CD4-positive, alpha-beta T cell treated with Interleukin-4 for 1 hour (primary cell): Measurements from ENCODE around the gene LGI2.

Source experiments
- DNase-seq, 2 donors: peaks; one replicate each; pipeline ENCODE4 v3.0.0-alpha.2; 2020 to 2022

Gene LGI2

DNA sequence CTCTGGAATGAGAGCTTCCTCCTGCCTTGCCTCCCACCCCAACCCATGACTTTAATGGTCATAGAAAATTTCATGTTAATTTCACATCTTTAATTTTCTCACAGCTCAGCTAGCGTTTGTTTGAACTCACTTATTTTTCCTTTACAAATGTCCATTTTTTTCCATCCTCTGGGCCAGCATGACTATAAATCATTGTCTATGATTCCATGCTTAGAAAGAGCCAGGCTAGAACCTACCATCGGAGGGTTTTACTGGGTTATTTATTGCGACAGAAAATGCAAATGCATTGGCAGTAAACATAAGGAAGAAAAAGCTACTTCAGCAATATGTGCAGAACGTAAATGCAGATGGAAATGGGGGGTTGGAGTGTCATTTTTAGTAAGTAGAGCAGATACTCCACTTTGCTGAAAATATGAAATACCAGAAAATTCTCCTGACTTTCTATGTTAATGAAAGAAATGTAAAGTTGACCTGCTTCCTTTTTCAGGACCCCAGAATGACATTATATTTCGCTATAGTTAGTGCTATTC lies 37.1 kb downstream of the LGI2 start:
- DNase-seq = no peak

DNA sequence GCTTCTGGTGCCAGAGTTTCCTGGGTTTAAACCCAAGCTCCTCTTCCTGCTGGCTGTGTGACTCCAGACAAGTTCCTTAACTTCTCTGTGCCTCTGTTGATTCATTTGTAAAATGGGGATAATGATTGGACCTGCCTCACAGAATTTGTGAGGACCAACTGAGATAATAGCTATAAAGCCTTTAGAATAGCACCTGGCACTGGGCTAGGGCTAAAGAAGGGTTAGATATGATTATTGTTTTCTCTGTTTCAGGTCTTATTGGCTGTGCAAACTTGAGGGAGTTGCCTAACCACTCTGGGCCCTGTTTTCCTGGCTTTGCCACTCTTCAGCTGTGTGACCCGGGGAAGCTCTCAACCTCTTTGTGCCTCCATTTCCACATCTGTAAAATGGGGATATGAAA lies 37.8 kb downstream of the LGI2 start:
- DNase-seq = no peak

DNA sequence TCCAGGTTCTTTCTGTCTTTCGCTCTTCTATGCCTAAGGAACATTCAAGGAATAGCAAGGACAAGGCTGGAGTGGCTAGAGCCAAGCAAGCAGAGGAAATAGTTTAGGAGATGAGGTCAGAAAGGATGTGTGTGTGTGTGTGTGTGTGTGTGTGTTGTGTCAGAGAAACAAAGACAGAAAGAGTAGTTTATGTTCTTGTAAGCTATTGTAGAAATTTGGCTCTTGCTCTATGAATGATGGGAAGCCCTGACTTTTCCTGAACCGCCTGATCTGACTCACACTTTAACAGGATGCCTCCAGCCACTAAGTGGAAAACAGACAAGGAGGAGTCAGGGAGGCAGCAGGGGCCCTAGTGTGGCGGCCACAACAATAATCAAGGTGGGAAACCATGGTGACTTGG lies 39.7 kb downstream of the LGI2 start:
- no peak for DNase-seq

DNA sequence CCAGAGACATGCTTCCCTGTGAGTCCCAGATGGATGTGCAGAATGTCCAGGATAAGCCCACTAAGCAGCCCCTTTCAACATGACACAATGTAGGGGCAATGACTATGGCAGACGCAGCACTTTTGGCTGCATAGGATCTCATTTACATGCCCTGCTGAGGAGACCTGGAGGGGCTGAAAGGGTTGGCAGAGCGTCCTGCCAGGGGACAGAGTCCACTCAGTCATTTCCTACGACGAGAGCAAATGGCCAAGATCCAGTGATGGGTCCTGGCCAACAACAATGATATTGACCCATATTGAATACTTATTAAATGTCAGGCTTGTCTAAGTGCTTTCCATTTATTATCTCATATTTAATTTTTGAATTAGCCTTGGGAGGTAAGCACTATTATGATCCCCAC lies 41.4 kb downstream of the LGI2 start:
- DNase-seq = no peak

DNA sequence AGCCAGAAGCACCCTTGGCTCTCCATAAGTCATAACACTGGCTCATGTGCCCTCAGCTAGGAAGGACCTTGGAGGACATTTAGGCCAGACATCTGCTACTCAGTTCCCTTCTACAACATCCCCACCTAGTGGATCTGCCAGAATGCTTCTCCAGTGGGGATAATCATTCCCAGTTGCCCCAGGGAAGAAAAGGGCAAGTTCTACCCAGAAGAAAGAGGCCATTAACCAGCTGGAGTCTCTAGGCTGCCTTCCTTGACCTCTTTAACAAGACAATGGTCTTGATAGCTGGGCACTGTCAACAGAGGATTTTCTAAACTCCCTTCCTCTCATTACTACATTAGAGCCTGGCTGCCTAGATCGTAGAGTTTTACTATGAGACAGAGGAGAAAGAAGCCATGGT lies 42.0 kb downstream of the LGI2 start:
- no peak for DNase-seq

DNA sequence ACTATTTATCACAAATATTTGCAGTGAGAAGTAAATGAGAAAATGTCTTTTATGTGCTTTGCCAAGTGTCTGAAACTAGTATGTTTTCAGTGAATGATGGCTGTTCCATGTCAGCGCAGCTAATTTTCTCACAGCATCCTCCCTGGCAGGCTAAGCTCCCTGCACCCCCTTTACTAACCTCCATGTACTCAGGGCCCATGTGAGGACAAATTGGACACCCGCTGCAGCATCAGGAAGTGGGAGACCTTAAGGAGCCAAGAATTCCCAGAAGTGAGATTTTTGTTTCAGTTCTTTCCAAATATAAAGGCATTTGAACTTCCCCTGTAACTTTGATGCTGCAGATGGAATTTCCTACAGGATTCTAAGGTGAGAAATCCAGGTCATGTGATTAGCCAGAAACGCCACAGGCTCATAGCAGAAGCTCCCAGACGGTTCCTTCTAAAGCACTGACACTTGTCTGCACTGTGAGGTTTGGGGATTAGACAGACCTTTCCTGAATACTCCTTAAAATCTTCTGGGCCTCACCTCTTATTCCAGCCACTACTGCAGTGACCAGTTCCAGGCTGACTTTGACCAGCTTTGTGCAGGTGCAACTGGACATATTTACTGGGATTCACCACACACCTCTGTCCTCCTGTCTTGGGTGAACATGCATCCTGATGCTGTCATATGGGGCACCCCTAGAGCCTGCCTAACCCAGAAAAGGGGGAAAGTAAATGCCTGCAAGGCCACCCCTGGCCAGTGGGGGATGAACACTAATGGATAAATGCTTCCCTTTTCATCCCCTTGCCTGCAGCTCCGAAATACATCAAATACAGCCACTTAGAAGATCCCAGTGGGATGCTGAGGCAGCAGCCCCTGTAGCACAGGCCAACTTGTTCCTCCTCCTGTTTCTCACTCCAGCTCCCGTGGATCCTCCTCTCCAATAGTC lies 45.9 kb downstream of the LGI2 start:
- DNase-seq = no peak

DNA sequence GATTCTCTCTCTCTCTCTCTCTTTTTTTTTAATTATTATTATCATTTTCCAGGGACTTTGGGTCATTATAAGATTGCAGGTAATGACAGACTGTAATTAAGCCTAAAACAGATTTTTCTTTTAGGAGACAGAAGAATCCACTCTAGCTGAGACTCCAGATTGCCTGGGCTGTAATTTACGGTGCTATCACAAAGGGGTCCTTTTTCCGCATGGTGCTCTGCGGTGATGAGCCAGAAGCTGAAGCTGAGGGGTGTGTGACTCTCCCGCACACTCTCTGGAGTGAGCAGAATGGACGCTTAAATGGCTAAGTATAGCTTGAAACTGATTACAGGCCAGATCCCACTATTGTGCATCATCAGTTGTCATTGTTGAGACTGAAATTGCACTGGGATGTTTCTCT lies 50.0 kb downstream of the LGI2 start:
- no peak for DNase-seq

DNA sequence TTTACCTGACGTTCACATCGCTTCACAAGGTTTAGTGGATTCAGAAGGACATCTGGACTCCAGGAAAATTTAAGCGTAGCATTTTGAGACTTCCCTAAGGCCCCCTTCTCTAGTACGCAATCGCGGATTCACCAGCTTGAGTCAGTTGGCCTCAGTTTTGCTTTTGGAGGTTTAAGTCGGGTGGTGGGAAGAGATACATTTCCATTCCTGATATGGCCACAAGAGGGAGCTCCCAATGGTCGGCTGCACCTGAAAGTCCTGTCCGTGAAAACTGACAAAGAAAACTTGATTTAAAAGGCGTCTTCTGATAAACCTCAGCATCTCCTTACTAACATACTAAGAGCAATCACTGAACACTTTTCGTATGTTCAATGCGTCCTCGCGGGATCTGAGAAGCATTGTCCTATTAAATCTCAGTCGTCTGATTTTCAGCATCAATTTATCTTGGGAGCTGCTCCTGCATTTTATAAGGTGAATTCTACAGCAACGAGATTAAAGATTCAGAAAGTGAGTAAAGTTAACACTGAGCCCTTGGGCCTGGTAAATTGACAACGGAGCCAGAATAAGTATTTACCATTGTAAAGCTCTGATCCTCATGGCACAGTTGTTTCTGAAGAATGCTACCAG lies 50.6 kb downstream of the LGI2 start:
- DNase-seq = peak; percentile 58

DNA sequence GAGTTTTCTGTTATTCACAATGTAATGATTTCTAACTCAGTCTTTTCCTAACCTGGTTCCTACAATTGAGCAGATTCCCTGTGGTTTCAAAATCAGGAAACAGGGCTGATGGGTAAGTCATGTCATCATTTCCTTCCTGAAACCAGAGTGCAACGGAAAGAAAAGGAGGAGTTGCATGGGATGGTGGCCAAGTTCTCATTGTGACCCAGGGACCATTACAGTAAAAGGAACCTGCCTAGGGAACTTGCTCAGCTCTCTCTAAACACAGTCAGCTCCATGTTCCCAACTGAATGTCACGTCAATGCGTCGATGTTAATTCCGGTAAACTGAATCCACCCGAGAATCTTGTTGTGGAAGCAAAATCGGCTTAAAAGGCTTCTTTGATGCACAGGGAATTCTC lies 51.2 kb downstream of the LGI2 start:
- DNase-seq = peak in 1 of 2 donors; percentile 38

DNA sequence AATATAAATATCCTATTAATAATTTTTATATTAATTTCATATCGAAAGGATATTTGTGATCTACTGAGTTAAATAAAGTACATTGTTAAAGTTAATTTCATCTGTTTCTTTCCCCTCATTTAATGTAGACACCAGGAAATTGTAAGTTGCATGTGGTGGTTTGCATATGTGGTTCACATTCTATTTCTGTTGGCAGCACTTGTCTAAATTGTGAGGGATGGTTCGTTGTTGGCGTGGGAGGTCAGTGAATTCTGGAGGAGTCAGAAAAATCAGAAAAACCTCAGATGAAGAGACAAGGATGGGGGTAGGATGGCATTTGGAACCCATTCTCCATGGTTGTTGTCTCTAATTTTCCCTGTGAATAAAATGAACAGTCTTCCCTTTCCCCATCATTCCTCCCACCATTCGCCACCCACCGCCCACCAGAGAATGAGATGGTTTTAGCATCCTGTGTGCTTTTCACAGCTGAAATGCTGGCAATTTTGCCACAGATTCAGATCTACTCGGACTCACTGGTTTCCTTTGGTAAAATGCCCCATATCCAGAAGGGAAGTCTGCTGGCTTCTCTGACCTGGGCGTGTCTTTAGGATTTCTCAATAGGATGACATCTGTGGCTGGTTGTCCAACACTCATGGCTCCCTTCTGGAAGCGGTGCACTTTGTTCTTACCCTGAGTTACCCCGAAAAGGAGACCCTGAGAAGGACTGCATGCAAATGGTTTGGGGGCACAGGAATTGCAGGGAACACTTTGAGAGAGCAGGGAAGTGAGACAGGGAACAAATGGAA lies 52.3 kb downstream of the LGI2 start:
- no peak for DNase-seq

DNA sequence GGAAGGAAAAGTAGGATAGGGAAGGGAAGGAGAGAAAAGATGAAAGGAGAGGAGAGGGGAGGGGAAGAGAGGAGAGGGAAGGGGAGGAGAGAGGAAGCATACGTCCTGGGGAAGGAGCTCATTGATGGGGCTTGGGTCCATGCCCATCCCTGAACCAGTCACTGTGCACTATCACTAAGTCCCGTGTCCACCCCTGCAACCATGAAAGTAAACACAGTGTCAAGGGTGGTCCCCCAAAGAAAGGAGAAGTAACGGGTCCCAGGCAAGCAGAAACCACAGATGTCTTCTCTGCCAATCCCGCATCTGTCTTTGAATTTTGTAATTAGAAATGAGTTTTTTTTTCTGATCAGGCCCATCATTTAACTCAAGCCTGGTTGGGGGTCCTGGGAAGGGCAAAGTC lies 55.2 kb downstream of the LGI2 start:
- DNase-seq = no peak

DNA sequence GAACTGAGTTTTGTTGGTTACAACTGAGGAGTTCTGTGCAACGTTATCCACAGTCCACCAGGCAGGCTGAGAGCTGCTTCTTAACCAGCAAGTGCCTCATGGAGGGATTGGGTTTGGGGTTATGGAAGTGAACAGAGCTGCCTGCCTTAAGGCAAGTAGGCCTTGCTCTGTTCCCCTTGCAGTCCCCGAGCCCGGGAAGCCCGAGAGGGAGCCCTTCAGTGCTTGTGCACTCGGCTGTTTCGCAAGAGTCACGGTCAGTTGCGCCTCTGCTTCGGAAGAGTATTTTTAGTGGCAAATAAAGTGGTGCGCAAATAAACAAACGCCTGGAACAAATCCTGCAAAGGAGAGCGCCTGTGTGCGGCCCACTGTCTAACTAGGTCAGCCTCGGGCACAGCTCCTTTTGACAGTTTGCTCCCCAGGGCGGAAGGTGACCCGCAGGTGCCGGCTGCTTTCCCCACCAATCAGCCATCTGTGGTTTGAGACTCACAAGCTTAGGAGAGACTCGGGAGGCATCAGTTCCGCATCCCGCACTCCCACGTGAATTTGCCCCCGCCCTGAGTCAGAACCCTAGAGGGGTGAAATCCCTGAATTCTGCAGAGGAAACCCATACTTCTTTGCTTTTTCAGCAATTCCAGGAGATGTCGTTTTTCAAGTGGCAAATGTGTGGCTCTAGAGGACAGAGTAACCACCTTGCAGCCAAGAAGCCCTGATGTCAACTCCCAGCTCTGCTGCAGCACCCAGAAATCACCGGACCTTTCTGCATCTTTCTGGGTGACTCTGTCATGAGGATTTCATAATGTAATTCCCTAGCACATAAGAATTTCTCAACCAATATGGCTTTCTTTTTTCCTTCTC lies 56.8 kb downstream of the LGI2 start:
- DNase-seq = peak in 1 of 2 donors; percentile 34

DNA sequence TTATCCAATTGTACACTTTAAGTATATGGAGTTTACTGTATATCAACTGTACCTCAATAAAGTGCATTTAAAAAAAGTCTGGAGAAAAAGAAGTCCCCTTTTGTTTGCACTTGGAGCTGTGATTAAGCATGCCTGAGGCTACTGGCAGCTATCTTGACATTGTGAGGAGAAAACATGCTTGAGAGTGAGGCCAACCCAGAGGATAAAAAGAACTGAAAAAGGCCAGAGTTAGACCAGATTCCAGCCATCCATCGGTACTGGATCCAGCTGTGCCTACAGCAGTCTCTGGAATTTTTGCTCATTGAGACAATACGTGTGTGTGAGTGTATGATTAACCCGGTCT lies 57.4 kb downstream of the LGI2 start:
- DNase-seq = no peak

DNA sequence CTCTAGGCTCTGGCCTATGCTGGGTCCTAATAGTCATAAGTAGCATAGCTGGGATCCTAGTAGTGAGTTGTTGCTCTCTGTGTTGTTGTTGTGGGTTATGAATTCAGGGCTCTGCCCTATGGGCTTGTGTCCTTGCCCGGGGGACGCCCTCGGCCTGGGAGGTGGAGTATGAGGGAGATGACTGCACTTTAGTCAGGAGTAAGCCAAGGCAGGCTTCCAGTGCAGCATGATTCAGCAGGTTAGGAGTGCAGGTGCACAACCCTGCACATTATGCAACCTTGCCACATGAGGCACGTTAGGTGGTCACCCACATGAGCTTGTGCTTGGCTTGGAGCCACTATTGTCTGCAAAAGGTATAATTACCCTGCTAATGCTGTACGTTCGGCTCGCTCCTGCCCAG lies 59.6 kb downstream of the LGI2 start:
- DNase-seq = no peak

DNA sequence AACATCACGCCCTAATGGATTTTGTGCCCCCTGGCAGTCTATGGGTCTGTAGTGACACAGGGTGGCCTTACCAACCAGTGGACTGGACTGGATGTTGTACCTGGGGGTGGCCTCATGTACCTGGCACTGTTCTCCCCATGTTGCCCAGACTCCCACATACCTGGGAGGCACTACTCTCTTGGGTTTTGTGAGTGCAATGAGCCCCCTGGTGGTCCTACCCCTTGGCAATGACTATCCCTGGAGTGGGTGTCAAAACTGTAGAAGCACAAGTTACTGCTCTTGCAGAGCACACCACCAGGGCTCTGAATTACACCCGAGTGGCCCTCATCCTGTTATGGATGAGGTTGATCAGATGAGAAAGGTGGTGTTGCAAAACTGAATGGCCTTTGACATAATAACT lies 60.1 kb downstream of the LGI2 start:
- DNase-seq = no peak

DNA sequence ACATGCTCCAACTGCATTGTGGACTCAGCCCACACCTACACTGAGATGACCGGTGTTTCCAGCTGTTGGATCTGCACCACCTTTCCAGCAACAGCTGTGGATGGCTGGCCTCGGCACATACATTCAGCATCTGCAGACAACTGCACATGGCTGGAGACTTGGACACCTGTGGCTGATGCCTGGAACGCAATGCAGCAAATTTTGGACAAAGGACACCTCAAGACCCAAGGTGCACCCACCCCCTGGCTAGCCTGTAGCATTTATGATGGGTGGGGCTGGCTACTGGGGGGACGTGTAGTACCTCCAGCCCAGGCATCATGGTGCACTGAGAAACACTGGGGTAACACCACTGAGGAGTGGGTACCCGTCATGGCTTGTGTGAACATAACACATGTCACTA lies 60.6 kb downstream of the LGI2 start:
- DNase-seq = no peak

DNA sequence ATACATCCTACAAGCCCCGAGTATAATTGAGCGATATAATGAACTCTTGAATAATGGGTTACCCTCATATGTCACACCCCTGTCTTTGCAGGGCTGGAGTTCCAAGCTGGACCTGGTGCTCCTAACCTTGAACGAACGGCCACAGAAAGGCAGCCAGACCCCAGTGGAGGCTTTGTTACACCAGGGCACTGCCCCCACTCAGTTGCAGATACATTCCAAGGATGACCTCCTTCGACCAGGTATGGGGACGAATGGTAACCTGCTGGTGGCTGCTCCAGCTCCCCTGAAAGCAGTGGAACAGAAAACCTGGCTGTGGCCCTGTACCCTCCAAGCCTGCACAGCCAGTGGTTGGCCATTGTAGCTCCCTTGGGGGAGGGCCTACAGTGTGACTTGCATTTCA lies 61.3 kb downstream of the LGI2 start:
- no peak for DNase-seq

DNA sequence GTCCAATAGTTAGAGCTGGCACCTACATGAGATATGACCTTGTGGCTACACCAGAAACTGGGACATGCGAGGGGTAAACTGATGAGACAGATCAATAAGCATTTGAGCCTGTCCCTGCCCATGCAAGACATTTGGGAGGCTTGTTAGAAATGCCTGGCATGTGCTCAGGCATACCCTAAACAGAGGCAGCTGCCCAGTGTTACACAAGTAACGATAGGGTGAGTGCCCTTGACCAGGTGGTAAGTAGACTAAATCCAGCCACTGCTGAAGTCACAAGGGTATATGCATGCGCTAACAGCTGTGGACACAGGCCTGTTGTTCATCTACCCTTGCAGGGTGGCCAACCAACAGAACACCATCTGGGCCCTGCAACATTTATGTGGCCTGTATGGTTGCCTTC lies 61.8 kb downstream of the LGI2 start:
- no peak for DNase-seq

DNA sequence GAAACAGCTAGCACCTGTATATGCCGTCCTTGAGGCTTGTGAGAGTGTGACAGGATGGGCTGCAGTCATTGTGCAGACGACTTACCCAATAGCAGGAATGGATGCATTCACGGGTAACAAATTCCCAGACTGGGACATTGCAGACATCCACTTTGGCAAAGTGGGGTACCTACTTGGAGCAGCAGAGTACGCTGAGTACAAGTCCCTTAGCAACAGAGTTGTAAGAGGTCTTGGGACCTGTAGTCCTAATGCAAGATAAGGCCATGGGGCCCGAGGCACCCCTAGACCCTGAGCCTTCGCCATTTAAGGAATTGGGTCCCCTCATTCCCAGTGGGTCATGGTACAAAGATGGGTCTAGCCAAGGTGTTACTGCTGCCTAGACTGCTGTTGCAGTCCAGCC lies 62.5 kb downstream of the LGI2 start:
- no peak for DNase-seq

DNA sequence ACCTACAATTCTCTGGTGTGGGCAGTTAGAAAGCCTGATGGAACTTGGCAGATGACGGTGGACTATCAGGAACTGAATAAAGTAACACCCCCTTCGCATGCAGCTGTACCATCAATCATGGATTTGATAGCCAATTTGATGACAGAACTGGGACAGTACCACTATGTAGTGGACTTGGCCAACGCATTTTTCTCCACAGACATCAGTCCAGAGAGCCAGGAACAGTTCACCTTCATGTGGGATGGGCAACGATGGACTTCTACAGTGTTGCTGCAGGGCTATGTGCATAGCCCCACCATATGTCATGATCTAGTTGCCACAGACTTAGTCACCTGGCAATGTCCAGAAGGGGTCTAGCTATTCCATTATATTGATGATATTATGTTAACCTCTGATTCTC lies 63.4 kb downstream of the LGI2 start:
- DNase-seq = no peak

DNA sequence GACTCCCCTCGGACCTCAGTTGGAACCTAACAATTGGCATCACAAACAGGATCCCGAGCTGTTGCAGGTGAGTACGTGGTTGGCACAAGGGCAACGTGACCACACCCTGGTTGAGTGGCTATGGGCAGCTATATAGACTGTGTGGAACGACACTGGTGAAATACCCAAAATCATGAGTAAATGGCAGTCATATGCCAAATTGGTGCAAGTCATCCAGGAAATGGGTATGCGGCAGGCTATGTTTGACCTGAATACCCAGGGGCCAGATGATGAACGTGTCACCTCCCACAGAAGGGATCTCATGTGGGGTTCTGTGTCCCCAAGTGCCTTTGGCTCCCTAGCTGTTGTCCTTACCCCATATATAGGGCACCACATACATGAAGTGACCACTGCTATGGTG lies 64.7 kb downstream of the LGI2 start:
- DNase-seq = no peak

DNA sequence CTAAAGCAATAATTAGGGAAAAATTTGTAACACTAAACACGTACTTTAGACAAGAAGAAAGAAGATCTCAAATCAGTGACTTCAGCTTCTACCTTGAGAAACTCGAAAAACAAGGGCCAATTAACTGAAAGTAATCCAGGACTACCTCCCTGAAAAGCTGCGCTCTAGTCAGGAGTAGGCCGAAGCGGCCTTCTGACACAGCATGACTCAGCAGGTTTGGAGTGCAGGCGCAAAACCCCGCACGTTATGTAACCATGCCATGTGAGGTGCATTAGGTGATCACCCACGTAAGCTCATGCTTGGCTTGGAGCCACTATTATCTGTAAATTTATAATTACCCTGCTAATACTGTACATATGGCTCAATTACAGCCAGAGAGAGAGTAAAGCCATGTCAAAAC lies 65.1 kb downstream of the LGI2 start:
- DNase-seq = no peak

DNA sequence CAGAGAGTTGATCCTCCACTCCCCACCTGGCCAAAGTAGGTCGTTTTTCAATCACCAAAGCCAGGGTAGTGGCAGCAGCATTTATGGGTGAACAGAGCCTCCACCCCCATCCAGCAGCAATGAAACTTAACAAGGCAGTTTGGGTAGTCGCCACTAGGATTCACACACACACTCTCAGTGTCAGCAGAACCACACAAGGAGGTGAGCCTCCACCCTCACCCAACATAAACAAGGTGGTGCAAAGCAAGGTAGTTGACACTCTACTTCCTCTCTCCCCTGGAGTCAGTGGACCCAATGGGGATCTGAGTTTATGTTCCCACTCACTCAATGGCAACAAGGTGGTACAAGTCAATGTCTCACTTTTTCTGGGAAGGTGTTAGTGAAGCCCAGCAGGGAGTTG lies 67.5 kb downstream of the LGI2 start:
- no peak for DNase-seq
